Testis (tissue), 3 donors: ENCODE data around the gene MTG2. TPM values are rescaled to one million over a fixed set of nuclear protein-coding genes. Genes with fewer than 3 reads are reported as not detected.
A peak's percentile ranks its signal among the peaks of the same experiment; 100 is the strongest.

Experiments
- DNase-seq: peaks from one replicate; pipeline ENCODE4 v3.0.0-alpha.2; 2019
- H3K27ac ChIP-seq, 2 donors: fragments of 200-600 bp; sonication (generic); one replicate each; pipeline ENCODE4 v1.5.1; 2019
- H3K27me3 ChIP-seq: fragments of 200-600 bp; sonication (generic); one replicate; pipeline ENCODE4 v1.5.1; 2019
- H3K36me3 ChIP-seq: fragments of 200-600 bp; sonication (generic); one replicate; pipeline ENCODE4 v1.5.1; 2017; ENCODE audit warnings: low read depth; ENCODE audit errors: missing control alignments
- H3K4me1 ChIP-seq: fragments of 200-600 bp; sonication (generic); one replicate; pipeline ENCODE4 v1.5.1; 2019
- H3K4me3 ChIP-seq, 2 donors: fragments of 200-600 bp; sonication (generic); one replicate each; pipeline ENCODE4 v1.5.1; 2017 to 2019
- H3K9me3 ChIP-seq: fragments of 200-600 bp; sonication (generic); one replicate; pipeline ENCODE4 v1.5.1; 2017
- POLR2A ChIP-seq: fragments of 450-650 bp; IDR thresholded peaks from one replicate; pipeline ENCODE4 v1.6.1; 2017; ENCODE audit warnings: antibody characterized with exemption, mild to moderate bottlenecking, moderate library complexity
- WGBS, 2 donors: methylation state at CpG; one replicate each; pipeline ENCODE4 v1.1.5; 2018; 5-methylcytosine and 5-hydroxymethylcytosine counted together
- intact Hi-C: fragments of 100-400 bp; cut with DNase I; formaldehyde crosslinking; loops from one replicate; pipeline ENCODE4 v1.15.1; 2023; ENCODE audit warnings: low total_unique reads
- polyA plus RNA-seq: library from polyadenylated mRNA; stranded (reverse); fragments of 350-450 nt; fragmentation: Illumina TruSeq; extraction: RNeasy Lipid Tissue Mini Kit (QIAGEN cat#74804); gene quantifications from one replicate; pipeline ENCODE4 v1.2.3, GENCODE V29; 2014; ENCODE audit warnings: low read depth, low replicate concordance; ENCODE audit not compliant: insufficient read depth
- total RNA-seq, 2 donors: library from RNA; depleted of rRNA; stranded (reverse); fragments of >200 nt; gene quantifications; one replicate each; pipeline ENCODE4 v1.2.3, GENCODE V29; 2016
- TF ChIP-seq, protein P1 (sequence below), 3 experiments: fragments of 450-650 bp in 2 of 3; fragments of 200-600 bp in 1 of 3; sonication (generic) in 1 of 3; IDR thresholded peaks; one replicate each; pipeline ENCODE4 v1.5.1; 2016 to 2019; ENCODE audit warnings: antibody characterized with exemption in 3 of 3, mild to moderate bottlenecking in 2 of 3, moderate library complexity in 1 of 3

The MTG2 gene
- total and polyA plus RNA-seq, 3 donors from 2014 or later: 53.3 to 76.8 (median 61.9) TPM

DNA sequence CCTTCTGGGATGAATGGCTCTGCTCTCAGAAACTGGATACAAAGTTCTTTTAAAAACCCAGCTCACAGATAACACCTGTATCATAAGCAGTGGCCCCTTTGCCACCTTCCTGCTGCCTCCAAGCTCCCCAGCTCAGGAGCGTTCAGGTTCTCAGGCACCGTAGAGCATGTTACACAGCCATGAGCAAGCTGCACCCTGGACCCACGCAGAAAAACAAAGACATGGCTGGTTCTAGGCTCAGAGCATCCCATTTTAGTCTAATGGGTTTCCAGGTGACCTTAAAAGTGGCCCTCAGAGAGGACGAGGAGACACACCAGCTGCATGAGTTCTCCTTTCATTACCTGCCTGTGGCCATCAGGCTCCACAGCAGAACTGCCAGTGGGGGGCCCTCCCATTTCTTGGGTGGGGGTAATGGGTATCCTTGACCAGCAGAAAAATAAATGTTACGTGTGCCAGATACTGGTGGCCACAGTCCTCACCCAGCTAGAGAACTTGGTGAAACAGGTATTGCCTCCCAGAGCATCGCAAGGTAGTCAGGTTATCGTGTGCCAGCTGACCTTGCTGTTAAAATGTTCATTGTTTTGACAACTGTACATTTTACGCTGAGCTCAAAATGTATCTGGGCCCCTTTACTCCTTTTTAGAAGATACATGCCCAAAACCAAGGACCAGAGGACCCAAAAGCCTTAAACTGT, 47.1 kb upstream of the MTG2 start:
- Histone ChIP-seq H3K36me3 (no peaks in the 10 kb centered on the region), H3K27me3 (no peaks in the 10 kb centered on the region), H3K4me3 (no peak overlapping the region), H3K9me3 (no peaks in the 10 kb centered on the region), H3K27ac (peak overlapping the region; percentile 7 to 45), H3K4me1 (peaks cover 6% of the 10 kb centered on the region)
- no peak for DNase-seq
- no peak for TF ChIP-seq POLR2A
- TF ChIP-seq, protein P1, sequence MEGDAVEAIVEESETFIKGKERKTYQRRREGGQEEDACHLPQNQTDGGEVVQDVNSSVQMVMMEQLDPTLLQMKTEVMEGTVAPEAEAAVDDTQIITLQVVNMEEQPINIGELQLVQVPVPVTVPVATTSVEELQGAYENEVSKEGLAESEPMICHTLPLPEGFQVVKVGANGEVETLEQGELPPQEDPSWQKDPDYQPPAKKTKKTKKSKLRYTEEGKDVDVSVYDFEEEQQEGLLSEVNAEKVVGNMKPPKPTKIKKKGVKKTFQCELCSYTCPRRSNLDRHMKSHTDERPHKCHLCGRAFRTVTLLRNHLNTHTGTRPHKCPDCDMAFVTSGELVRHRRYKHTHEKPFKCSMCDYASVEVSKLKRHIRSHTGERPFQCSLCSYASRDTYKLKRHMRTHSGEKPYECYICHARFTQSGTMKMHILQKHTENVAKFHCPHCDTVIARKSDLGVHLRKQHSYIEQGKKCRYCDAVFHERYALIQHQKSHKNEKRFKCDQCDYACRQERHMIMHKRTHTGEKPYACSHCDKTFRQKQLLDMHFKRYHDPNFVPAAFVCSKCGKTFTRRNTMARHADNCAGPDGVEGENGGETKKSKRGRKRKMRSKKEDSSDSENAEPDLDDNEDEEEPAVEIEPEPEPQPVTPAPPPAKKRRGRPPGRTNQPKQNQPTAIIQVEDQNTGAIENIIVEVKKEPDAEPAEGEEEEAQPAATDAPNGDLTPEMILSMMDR (IDR thresholded peaks at IDR 0.05): no peak
- intact Hi-C loops: no loop called here
- WGBS, 2 donors: 76 to 85% methylated on average over 8 of the region's 8 CpGs

DNA sequence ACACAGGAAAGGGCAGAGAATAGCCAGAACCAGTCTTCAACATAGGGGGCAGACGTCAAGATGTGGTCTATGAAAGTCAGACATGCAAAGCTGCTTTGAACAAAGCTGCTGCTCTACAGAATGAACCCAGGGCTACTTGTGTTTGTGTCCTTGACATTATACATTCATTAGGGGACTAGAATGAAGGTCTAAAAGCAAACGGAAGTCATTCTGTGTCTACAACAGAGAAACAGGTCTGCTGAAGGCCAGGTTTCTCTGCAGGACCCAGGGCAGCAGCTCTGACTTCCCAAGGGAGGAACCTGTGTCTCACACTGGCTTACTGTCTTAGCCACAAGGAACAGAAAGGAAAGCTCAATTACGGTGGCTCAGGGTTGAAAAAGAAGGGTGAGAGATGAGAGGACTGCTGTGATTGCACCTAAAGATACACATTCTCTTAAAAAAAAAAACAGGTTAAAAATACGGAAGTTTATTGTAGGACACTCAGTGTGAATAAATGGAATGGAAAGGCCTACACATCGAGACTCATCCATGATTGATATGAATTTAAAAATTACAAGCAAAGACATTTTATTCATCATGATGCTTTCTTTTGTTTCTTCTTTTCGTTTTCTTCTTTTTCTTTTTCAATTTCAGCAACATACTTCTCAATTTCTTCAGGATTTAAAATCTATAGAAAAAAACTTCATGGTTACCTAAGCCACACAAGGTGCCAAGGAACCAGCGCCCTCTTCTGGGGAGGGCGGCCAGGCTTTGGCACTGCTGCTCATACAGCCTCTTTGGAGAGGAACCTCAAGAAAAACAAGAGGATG, 46.3 kb upstream of the MTG2 start:
- TF ChIP-seq, protein P1 (IDR thresholded peaks at IDR 0.05): peak; percentile 66 to 71 (median 71)
- no peak for TF ChIP-seq POLR2A
- no peaks in the 10 kb centered on the region for H3K9me3 ChIP-seq
- no peak overlapping the region for H3K4me3 ChIP-seq
- H3K27ac ChIP-seq: peak overlapping the region in 1 of 2 donors; percentile 45
- peak; percentile 81 for DNase-seq
- H3K27me3 ChIP-seq: no peaks in the 10 kb centered on the region
- H3K4me1 ChIP-seq: peaks cover 14% of the 10 kb centered on the region
- intact Hi-C loops: no loop called here
- no peaks in the 10 kb centered on the region for H3K36me3 ChIP-seq
- 53 to 61% methylated on average over 8 of the region's 8 CpGs for WGBS, 2 donors

DNA sequence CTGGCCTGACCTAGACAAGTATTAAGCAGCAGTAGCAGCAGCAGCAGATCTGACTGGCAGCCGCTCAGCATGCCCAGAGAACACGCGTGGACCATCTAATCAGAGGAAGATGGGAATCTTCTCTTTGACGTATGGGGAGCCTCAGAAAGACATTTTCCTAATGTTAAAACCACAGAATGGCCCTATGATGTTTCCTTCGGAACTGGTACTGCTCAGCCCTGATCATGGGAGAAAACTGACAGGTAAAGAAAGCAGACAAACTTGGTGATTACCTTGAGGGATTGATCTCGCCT, 45.8 kb upstream of the MTG2 start:
- Histone ChIP-seq H3K4me1 (peaks cover 19% of the 10 kb centered on the region), H3K27me3 (no peaks in the 10 kb centered on the region), H3K4me3 (no peak overlapping the region), H3K36me3 (no peaks in the 10 kb centered on the region), H3K9me3 (no peaks in the 10 kb centered on the region), H3K27ac (no peak overlapping the region)
- TF ChIP-seq, protein P1 (IDR thresholded peaks at IDR 0.05): no peak
- no peak for TF ChIP-seq POLR2A
- WGBS, 2 donors: 71 to 82% methylated on average over 6 of the region's 6 CpGs
- intact Hi-C loops: no loop called here
- no peak for DNase-seq

DNA sequence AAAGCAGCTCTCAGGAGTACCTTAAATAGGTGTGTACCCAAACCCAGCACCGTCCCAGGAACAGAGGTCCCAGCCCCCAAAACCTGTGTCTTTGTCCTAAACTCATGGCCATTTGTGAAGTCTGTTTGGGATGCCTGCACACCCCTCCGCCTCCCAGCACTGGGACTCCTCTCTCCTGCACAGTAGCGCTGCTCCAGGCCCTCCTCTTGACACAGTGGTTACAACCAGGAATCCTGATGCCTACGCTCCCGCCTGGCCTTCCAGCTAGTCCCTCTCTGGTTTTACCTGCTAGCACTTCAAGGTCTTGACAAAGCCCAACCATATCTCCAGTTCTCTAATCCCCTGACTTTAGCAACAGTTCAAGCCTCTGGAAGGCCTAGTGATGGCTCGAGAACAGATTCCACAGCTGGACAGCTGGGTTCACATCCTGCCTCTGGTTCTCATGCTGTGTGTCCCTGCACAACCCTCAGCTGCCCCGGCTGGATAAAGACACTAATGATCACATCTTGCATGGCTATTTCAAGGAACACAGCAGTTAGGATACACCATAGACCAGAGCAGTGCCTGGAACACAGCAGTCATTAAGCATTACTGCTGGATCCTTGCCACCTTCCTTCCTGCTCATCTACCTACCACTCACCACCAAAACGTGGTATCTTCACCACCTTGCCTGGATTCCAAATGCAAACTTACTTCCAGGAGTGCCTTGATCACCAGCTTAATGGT, 45.2 kb upstream of the MTG2 start:
- H3K4me1 ChIP-seq: peaks cover 20% of the 10 kb centered on the region
- H3K27me3 ChIP-seq: no peaks in the 10 kb centered on the region
- no peak for DNase-seq
- no peak for TF ChIP-seq POLR2A
- TF ChIP-seq, protein P1 (IDR thresholded peaks at IDR 0.05): no peak
- H3K9me3 ChIP-seq: no peaks in the 10 kb centered on the region
- 66 to 78% methylated on average over 8 of the region's 8 CpGs for WGBS, 2 donors
- no peak overlapping the region for H3K4me3 ChIP-seq
- no peak overlapping the region for H3K27ac ChIP-seq
- intact Hi-C loops: no loop called here
- no peaks in the 10 kb centered on the region for H3K36me3 ChIP-seq
